ENCODE measurements around the gene SPC24.

SPC24 gene

DNA sequence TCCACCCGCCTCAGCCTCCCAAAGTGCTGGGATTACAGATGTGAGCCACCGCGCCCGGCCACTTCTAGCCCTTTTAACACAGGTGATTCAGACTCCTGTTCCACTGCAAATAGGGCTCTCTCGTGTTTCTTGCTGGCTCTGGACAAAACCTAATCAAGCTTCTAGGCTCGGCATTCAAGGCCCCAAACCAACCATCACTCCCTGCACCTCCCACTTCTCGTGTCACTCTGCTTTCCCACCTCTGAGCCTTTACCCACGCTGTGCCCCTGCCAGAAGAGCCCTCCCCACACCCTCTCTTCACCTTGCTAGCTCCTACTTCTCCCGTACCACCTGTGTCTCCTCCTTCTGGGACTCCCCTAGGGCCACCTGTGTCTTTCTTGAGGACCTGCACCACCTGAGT lies 22.0 kb upstream of the SPC24 start:
- Histone ChIP-seq H3K79me2 (ENCODE audit: insufficient read depth, low read length) (no peaks in the 10 kb centered on the region), H3K27ac (ENCODE audit: low read depth, low read length, poor library complexity, severe bottlenecking) (no peak overlapping the region), H3K36me3 (ENCODE audit: insufficient read depth, low read length) (peaks cover 56% of the 10 kb centered on the region), H3F3A (ENCODE audit: insufficient read depth, low read length) (no peaks in the 10 kb centered on the region), H3K9me2 (ENCODE audit: low read depth, low read length) (no peaks in the 10 kb centered on the region), H3K4me3 (ENCODE audit: low read depth, low read length, poor library complexity, severe bottlenecking) (no peak overlapping the region), H3K27me3 (ENCODE audit: insufficient read depth, low read length) (no peaks in the 10 kb centered on the region), H3K9me3 (ENCODE audit: low read length) (no peaks in the 10 kb centered on the region), H3K4me1 (ENCODE audit: insufficient read depth, low read length, severe bottlenecking) (peaks cover 17% of the 10 kb centered on the region), H2AFZ (ENCODE audit: low read length) (no peak overlapping the region), H3K4me2 (ENCODE audit: low read length) (no peak overlapping the region), H3K9ac (ENCODE audit: low read length) (no peak overlapping the region), H4K20me1 (ENCODE audit: insufficient read depth, low read length) (no peaks in the 10 kb centered on the region)
- TF ChIP-seq, protein P1, sequence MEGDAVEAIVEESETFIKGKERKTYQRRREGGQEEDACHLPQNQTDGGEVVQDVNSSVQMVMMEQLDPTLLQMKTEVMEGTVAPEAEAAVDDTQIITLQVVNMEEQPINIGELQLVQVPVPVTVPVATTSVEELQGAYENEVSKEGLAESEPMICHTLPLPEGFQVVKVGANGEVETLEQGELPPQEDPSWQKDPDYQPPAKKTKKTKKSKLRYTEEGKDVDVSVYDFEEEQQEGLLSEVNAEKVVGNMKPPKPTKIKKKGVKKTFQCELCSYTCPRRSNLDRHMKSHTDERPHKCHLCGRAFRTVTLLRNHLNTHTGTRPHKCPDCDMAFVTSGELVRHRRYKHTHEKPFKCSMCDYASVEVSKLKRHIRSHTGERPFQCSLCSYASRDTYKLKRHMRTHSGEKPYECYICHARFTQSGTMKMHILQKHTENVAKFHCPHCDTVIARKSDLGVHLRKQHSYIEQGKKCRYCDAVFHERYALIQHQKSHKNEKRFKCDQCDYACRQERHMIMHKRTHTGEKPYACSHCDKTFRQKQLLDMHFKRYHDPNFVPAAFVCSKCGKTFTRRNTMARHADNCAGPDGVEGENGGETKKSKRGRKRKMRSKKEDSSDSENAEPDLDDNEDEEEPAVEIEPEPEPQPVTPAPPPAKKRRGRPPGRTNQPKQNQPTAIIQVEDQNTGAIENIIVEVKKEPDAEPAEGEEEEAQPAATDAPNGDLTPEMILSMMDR (IDR thresholded peaks at IDR 0.05; ENCODE audit: low read length) = no peak
- TF ChIP-seq EZH2 (IDR thresholded peaks at IDR 0.05; ENCODE audit: borderline replicate concordance, low read length) = no peak

DNA sequence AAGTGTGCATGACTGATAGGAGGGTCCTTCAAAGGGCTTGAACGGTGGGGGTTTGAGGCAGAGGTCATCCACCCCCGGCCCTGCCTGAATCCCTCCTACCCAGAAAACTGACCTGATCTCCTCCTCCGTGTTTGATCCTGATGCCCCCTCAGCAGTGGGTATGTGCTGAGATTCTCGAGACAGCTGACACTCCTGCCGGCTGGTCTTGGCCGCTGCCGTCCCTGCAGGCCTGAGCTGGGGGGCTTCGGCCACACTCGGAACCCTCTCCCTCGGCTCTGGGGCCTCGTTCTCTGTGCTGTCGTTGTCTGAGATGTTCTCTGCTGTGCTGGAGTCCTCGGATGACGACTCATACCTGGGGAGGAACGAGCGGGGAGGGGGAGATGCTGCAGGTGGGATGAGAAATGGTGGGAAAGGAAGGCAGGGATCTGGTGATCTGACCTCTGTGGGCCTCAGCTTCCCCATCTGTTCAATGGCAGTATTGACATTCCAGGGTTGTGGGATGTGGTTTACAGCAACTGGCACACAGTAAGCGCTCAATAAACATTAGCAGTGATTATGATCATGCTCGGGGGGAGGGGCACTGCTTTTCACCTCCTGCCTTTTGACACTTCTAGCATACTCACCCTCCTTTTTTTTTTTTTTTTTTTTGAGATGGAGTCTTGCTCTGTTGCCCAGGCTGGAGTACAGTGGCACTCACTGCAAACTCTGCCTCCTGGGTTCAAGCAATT lies 21.0 kb upstream of the SPC24 start:
- Histone ChIP-seq H3F3A (ENCODE audit: insufficient read depth, low read length) (no peaks in the 10 kb centered on the region), H3K9me3 (ENCODE audit: low read length) (no peaks in the 10 kb centered on the region)

DNA sequence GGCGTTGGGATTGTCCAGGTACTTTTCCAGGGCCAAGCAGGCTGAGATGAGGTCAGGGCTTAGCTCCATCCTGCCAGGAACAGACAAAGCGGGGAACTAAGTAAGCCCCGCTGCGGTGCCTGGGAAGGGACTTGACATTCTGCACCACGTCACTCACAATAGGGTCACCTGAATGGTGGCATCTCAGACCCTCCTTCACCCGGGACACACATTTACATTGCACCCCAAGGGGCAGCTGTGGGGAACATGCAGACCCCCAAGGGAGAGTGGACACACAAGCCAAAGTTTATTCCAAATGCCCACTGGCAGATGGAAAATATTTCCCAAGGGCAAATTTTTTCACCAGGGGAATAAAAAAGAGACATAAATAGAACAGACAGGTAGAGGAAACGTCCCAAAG lies 20.3 kb upstream of the SPC24 start:
- Histone ChIP-seq H3K4me2 (ENCODE audit: low read length) (no peak overlapping the region), H3K79me2 (ENCODE audit: insufficient read depth, low read length) (no peaks in the 10 kb centered on the region), H3K27ac (ENCODE audit: low read depth, low read length, poor library complexity, severe bottlenecking) (no peak overlapping the region), H3K9ac (ENCODE audit: low read length) (no peak overlapping the region), H3K27me3 (ENCODE audit: insufficient read depth, low read length) (no peaks in the 10 kb centered on the region), H3F3A (ENCODE audit: insufficient read depth, low read length) (no peaks in the 10 kb centered on the region), H3K9me2 (ENCODE audit: low read depth, low read length) (no peaks in the 10 kb centered on the region), H2AFZ (ENCODE audit: low read length) (no peak overlapping the region), H3K4me1 (ENCODE audit: insufficient read depth, low read length, severe bottlenecking) (peaks cover 17% of the 10 kb centered on the region), H3K36me3 (ENCODE audit: insufficient read depth, low read length) (peaks cover 63% of the 10 kb centered on the region), H4K20me1 (ENCODE audit: insufficient read depth, low read length) (no peaks in the 10 kb centered on the region), H3K4me3 (ENCODE audit: low read depth, low read length, poor library complexity, severe bottlenecking) (no peak overlapping the region), H3K9me3 (ENCODE audit: low read length) (no peaks in the 10 kb centered on the region)
- TF ChIP-seq, protein P1 (IDR thresholded peaks at IDR 0.05; ENCODE audit: low read length) = no peak
- TF ChIP-seq EZH2 (IDR thresholded peaks at IDR 0.05; ENCODE audit: borderline replicate concordance, low read length) = no peak

More for the DNA sequence above, 21.0 kb upstream of the SPC24 start:
- H3K4me2 ChIP-seq (ENCODE audit: low read length) = no peak overlapping the region
- H4K20me1 ChIP-seq (ENCODE audit: insufficient read depth, low read length) = no peaks in the 10 kb centered on the region
- TF ChIP-seq, protein P1 (IDR thresholded peaks at IDR 0.05; ENCODE audit: low read length) = no peak
- TF ChIP-seq EZH2 (IDR thresholded peaks at IDR 0.05; ENCODE audit: borderline replicate concordance, low read length) = no peak
- no peak overlapping the region for H2AFZ ChIP-seq (ENCODE audit: low read length)
- peaks cover 17% of the 10 kb centered on the region for H3K4me1 ChIP-seq (ENCODE audit: insufficient read depth, low read length, severe bottlenecking)
- H3K27me3 ChIP-seq (ENCODE audit: insufficient read depth, low read length) = no peaks in the 10 kb centered on the region
- H3K9me2 ChIP-seq (ENCODE audit: low read depth, low read length) = no peaks in the 10 kb centered on the region
- no peaks in the 10 kb centered on the region for H3K79me2 ChIP-seq (ENCODE audit: insufficient read depth, low read length)
- no peak overlapping the region for H3K4me3 ChIP-seq (ENCODE audit: low read depth, low read length, poor library complexity, severe bottlenecking)
- peaks cover 63% of the 10 kb centered on the region for H3K36me3 ChIP-seq (ENCODE audit: insufficient read depth, low read length)
- H3K27ac ChIP-seq (ENCODE audit: low read depth, low read length, poor library complexity, severe bottlenecking) = no peak overlapping the region
- H3K9ac ChIP-seq (ENCODE audit: low read length) = no peak overlapping the region
